Measurements from ENCODE around the gene QDPR.

QDPR gene

GRCh38 chr4:17556498-17556897 lies 44.6 kb upstream of the QDPR start:
- H3K4me3 ChIP-seq (ENCODE audit: low read length): no peak overlapping the region
- no peak for TF ChIP-seq CTCF (IDR thresholded peaks at IDR 0.05; ENCODE audit: insufficient read depth, low read depth, low read length, missing control alignments)
- DNase-seq (ENCODE audit: low read depth): no peak

DNA sequence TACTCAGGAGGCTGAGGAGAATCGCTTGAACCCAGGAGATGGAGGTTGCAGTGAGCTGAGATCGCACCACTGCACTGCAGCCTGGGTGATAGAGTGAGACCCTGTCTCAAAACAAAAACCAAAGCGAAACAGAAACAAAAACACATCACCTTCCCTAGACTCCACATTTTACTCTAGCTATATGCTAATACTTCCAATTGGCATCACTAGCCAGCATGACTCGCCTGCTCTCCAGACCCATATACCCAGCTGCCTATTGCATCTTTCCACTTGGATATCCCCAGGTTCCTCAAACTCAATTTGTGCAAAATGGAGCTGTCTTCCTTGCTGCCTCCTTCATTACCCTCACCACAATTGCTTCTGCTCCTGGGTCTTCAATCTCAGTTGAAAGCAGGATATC lies 42.7 kb upstream of the QDPR start:
- DNase-seq (ENCODE audit: low read depth): no peak
- TF ChIP-seq CTCF (IDR thresholded peaks at IDR 0.05; ENCODE audit: insufficient read depth, low read depth, low read length, missing control alignments): no peak
- H3K4me3 ChIP-seq (ENCODE audit: low read length): no peak overlapping the region

GRCh38 chr4:17552427-17552826 lies 40.5 kb upstream of the QDPR start:
- H3K4me3 ChIP-seq (ENCODE audit: low read length): no peak overlapping the region
- TF ChIP-seq CTCF (IDR thresholded peaks at IDR 0.05; ENCODE audit: insufficient read depth, low read depth, low read length, missing control alignments): no peak
- no peak for DNase-seq (ENCODE audit: low read depth)

- no peak for DNase-seq (ENCODE audit: low read depth)
- no peak for TF ChIP-seq CTCF (IDR thresholded peaks at IDR 0.05; ENCODE audit: insufficient read depth, low read depth, low read length, missing control alignments)
- H3K4me3 ChIP-seq (ENCODE audit: low read length): no peak overlapping the region
Measured at GRCh38 chr4:17550549-17550948, 38.7 kb upstream of the QDPR start.

GRCh38 chr4:17546678-17547077 lies 34.8 kb upstream of the QDPR start:
- H3K4me3 ChIP-seq (ENCODE audit: low read length): no peak overlapping the region
- TF ChIP-seq CTCF (IDR thresholded peaks at IDR 0.05; ENCODE audit: insufficient read depth, low read depth, low read length, missing control alignments): no peak
- no peak for DNase-seq (ENCODE audit: low read depth)

DNA sequence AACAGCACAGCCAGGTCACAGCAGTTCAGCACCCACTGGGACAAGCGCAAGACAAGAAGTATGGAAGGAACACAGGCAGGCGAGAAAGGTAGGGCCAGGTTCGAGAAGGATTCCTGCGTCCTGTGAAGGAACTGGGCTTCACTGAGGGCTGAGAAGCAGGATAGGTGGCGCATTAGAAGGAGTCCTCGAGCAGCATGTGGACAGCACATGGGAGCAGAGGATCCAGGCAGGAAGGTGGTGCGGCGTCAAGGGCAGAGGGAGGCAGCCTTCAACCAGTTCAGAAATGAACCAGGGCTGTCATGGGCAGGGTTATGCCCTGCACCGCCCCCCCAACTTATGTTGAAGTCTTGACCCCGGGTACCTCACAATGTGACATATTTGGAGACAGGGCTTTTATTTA lies 34.3 kb upstream of the QDPR start:
- TF ChIP-seq CTCF (IDR thresholded peaks at IDR 0.05; ENCODE audit: insufficient read depth, low read depth, low read length, missing control alignments): no peak
- no peak overlapping the region for H3K4me3 ChIP-seq (ENCODE audit: low read length)
- DNase-seq (ENCODE audit: low read depth): no peak

GRCh38 chr4:17545374-17546140 lies 33.7 kb upstream of the QDPR start:
- TF ChIP-seq CTCF (IDR thresholded peaks at IDR 0.05; ENCODE audit: insufficient read depth, low read depth, low read length, missing control alignments): no peak
- no peak for DNase-seq (ENCODE audit: low read depth)
- H3K4me3 ChIP-seq (ENCODE audit: low read length): no peak overlapping the region

Measured in epithelial cell of esophagus (primary cell).